ENCODE measurements around the gene ALPP.

The ALPP gene

GRCh38 chr2:232431705-232432590 lies 53.4 kb downstream of the ALPP start:
- DNase-seq: no peak

Measured in midbrain (tissue), 1 donor.